ENCODE measurements around the gene HSD17B1.
A peak's percentile ranks its signal among the peaks of the same experiment; 100 is the strongest.

DNA sequence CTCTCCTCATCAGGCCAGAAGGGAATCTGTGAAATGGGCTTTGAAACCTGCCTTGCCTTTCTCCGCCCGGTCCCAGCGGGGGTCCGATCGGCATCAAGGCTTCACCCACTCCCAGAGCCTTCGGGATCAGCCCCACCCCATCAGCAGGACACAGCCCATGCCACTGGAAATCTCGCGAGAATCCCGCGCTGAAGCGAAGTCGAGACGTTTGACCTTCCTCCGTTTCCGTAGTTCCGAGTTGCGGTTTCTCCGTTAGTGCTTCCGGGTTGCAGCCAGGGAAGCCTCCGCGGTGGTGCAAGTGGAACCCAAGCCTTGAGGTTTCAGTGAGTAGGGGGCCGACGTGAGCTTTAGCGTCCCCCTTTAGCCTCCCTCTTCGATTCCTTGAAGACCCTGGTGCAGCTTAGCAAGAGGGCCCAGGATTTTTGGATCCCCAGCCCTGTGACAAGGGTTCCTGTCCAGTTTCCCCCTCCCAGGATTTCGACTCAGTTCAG lies 9.2 kb downstream of the HSD17B1 start, which contains the start of gene COASY:
- TF ChIP-seq CHD4 (IDR thresholded peaks at IDR 0.05; ENCODE audit: borderline replicate concordance, low read length) (peak; percentile 3; the same call in 1 of the 2 replicates), MAFF (IDR thresholded peaks at IDR 0.05; ENCODE audit: low read depth, low read length) (peak; percentile 23; the same call in 1 of the 2 replicates), EP300 (IDR thresholded peaks at IDR 0.05; ENCODE audit: low read depth in 2 of 2, low read length in 2 of 2) (peak in 1 of 2 experiments; percentile 70; a peak in 1 of 4 replicates), EP300 (CRISPR knock-in tag; IDR thresholded peaks at IDR 0.05; ENCODE audit: borderline replicate concordance) (peak; percentile 37; the same call in 1 of the 2 replicates), ZBTB1 (CRISPR knock-in tag; IDR thresholded peaks at IDR 0.05; ENCODE audit: borderline replicate concordance) (no peak), ZMYM2 (CRISPR knock-in tag; IDR thresholded peaks at IDR 0.05) (peak; percentile 90), HMG20B (CRISPR knock-in tag; conservative IDR thresholded peaks at IDR 0.05) (peak; percentile 59; the same call in 1 of the 2 replicates), MXI1 (IDR thresholded peaks at IDR 0.05; ENCODE audit: borderline replicate concordance, low read depth, low read length) (peak; percentile 93; the same call in 2 of the 3 replicates), ZFX (CRISPR knock-in tag; IDR thresholded peaks at IDR 0.05; ENCODE audit: low read depth) (peak; percentile 91)
- TF ChIP-seq, protein P1, sequence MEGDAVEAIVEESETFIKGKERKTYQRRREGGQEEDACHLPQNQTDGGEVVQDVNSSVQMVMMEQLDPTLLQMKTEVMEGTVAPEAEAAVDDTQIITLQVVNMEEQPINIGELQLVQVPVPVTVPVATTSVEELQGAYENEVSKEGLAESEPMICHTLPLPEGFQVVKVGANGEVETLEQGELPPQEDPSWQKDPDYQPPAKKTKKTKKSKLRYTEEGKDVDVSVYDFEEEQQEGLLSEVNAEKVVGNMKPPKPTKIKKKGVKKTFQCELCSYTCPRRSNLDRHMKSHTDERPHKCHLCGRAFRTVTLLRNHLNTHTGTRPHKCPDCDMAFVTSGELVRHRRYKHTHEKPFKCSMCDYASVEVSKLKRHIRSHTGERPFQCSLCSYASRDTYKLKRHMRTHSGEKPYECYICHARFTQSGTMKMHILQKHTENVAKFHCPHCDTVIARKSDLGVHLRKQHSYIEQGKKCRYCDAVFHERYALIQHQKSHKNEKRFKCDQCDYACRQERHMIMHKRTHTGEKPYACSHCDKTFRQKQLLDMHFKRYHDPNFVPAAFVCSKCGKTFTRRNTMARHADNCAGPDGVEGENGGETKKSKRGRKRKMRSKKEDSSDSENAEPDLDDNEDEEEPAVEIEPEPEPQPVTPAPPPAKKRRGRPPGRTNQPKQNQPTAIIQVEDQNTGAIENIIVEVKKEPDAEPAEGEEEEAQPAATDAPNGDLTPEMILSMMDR (CRISPR knock-in tag; IDR thresholded peaks at IDR 0.05) = no peak
